Suppressor macrophage (primary cell): ENCODE data around the gene CYTH1.

Experiments used
- DNase-seq, 4 experiments: peaks; one replicate each; pipeline ENCODE4 v3.0.0-alpha.2; 2020 to 2022

Gene CYTH1

GRCh38 chr17:78734793-78735641 is 47.1 kb downstream of the CYTH1 start:
- DNase-seq: no peak

- no peak for DNase-seq
These were observed 49.7 kb downstream of the CYTH1 start for GRCh38 chr17:78732354-78732753.

DNA sequence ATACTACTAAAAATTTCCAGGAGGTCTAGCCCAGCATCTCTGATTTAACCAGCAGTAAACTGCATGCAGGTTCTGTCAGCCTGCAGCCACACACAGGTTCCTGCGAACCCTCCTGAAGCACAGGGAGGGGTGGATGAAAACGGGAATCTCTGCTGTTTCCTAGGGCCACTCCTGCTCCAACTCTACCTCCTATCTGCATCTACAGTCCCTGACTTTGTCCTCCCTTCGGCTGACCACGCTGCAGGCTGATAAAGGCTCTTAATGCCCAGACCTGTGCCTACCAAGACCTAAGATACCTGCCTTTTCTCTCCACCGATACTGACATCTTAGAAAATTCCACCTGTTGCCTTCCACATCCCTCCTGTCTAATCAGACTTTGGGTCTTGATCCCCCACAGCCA is 50.2 kb downstream of the CYTH1 start:
- no peak for DNase-seq

DNA sequence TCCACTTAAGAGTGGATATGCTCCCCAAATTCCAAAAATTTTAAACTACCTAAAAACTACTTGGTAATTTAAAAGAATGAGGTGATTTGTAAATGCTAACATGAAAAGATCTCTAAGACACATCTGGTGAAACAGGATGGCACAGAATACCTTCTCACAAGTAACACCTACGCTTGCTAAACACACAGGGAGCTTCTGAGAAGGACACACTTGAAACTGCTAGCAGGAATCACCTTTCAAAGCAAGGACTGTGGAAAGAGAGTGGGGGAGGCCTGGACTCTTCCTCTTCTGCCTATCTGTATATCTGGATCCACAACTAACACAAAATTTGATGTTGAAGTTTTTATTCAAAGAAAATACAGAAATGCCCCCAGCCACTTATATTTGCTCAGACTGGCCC is 52.4 kb downstream of the CYTH1 start:
- DNase-seq: no peak

- no peak for DNase-seq
These were observed 53.6 kb downstream of the CYTH1 start for GRCh38 chr17:78728495-78728894.

DNA sequence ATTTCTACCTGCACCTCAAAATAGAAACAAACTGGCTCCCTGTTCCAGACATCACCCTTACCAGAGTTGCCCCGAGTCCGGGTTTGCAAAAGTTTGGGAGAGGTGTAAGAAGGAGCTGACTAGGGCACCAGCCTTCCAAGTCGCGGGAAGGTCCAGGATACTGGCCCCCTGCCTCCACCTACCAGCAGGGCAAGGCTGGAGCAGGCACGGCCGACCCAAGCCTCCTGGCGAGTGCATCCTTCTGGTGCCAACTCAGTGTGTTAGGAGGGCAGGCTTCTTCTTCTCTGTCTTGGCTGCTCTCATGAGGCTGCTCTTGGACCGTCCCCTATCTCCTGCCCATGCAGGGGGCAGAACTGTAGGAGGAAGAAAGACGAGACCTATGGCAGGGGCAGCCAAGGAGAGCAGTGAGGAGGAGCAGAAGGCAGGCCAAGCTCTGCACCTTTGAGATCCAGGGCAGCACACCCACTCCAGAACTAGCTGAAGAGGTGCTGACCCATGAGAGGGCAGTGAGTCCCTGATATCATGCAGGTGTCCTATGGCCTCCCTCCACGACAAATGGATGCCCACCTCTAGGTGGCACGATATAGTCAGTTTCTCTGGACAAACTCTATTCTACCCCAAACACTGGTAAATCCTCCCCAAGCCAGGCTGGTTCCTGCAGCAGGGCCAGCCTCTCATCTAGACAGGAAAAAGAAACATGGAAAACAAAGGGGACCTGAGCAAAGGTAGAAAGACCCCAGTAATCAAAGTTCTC is 54.4 kb downstream of the CYTH1 start:
- no peak for DNase-seq

DNA sequence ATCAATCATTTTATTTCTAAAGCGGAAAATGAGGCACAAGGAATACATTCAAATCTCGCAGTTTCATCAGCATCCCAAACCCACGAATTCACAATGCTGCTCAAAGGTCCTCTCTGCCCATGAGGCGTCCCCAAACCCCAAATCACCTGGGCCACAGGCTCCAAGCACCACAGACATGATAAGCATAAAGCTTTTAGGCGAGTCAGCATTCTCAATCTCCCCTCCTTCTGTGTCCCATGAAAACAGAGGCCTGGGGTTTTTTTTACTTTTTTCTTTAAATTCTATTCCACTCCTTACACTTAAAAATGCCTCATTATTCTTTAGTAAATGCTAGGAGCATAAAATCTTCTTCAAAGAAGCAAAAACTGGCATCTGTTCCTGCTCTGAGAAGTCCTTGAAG is 55.0 kb downstream of the CYTH1 start:
- DNase-seq: no peak

GRCh38 chr17:78726513-78726912 is 55.6 kb downstream of the CYTH1 start:
- DNase-seq: no peak

GRCh38 chr17:78725448-78726021 is 56.5 kb downstream of the CYTH1 start:
- DNase-seq: no peak

DNA sequence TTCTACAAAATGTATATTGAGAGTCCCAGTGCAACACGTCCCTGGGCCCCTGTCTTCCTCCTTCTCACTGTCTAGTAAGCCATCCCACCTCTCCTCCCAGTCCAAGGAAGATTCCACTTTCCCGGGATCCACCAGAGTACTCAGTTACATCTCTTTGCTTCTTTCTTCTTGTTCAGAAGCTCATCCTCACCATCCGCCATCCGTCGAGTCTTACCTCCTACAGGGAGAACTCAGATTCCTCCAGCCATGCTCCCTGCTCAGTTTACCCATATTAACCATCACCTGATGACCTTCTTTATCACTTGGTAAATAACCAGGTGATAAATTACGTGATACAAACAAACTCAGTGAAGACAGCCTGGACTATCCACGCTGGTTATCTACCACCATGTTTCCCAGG is 57.1 kb downstream of the CYTH1 start:
- no peak for DNase-seq

GRCh38 chr17:78724544-78724943 is 57.5 kb downstream of the CYTH1 start:
- DNase-seq: no peak

DNA sequence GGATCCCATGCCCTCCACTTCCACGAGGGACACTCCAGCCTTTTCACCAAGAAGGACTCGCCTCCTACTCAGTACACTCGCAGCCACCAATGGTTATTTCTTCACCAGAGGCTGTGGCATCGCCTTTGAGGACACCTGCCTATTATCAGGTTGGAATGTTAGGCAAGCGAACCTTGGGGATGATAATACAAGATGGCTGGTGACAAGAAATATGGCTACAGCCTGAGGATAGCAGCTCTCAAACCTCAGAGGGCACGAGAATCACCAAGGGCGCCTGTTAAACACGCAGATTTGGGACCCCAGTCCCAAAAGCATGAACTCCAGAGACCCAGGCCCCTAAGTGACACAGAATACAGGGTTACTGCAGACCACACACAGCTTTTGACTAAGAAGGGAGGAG is 58.1 kb downstream of the CYTH1 start:
- no peak for DNase-seq

- no peak for DNase-seq
These were observed 58.9 kb downstream of the CYTH1 start for GRCh38 chr17:78723001-78723796.

DNA sequence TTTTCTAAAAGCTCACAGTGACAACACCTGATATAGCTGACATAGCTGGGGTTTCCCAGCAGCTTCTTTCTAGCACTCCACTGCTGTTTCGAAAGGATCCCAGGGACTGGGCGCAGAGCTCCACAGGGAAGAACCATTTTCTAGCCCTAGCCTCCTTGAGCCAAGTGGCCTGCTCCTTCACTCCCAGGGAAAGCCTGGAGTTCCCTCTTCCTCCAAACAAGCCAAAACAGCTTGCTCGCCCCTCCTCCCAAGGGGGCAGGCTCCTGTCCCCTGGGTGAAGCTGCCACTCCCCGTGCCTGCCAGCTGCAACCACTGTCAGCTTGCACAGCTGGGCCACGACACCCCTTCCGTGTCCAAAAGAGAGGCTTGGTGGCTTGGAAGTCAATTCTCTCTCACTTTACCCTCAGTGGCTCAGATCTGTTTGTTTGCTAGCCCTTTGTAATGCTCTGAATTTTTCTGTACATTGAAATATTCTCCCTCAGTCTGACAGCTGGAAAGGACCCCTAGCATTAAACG is 59.8 kb downstream of the CYTH1 start:
- DNase-seq: peak in 3 of 4 experiments; percentile 34 to 56 (median 39)

DNA sequence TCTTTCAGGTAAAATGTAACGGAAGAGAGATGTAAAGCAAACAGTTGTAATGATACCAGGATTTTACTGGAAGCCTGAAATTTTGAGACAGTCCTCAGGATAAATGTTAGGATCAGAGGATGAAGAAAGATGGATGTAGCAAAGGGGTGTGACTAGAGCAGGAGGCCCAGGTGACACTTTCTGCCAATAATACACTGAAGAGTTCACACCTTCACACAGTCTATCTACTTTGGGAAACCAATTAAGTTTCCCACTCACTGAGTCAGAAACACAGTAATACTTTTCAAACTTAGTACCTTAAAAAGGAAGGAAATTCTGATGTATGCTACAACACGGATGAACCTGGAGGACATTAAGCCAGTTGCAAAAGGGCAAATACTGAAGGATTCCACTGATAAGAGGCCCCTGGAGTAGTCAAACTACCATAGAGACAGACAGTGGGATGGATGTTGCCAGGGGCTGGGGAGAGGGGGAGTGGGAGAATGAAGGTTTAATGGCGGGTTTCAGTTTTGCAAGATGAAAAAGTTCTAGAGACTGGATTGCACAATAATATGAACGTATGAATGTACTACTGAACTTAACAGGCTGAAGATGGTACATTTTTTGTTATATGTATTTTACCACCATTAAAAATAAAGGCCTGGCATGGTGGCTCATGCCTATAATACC is 62.3 kb downstream of the CYTH1 start:
- no peak for DNase-seq

- DNase-seq: peak in 3 of 4 experiments; percentile 24 to 46 (median 34)
These were observed 63.4 kb downstream of the CYTH1 start for GRCh38 chr17:78718575-78719208.

DNA sequence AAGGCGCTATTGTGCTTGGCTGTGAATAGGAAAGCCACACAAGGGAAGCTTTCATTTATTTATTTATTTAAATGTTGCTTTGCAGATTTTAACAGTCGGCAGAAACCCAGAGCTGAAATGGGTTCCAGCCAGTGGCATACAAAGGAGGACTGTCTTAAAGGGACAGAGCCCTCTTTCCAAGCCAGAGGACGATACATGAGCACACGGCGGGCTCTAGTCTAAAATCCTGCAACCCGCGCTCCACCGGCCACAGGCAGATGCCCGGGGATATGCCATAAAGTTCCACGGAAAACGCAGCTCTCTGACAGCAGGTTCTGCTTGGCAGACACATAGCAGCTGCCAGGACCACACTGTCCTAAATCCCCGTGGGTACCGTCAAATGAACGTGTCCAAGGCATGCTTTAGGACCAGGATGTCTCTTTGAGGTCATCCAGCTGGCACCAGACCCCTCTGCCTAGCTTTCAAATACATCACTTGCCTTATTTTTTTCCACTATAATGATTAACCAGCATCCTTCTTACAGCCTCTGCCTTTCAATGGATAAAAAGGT is 64.6 kb downstream of the CYTH1 start:
- no peak for DNase-seq

GRCh38 chr17:78716814-78717393 is 65.2 kb downstream of the CYTH1 start:
- DNase-seq: no peak

GRCh38 chr17:78716292-78716691 is 65.8 kb downstream of the CYTH1 start:
- peak in 1 of 4 experiments; percentile 31 for DNase-seq

GRCh38 chr17:78715876-78716275 is 66.2 kb downstream of the CYTH1 start:
- peak; percentile 13 to 40 (median 21) for DNase-seq
